ENCODE data around the gene CELF1. TPM values are rescaled to one million over a fixed set of nuclear protein-coding genes. Genes with fewer than 3 reads are reported as not detected.
A peak's percentile ranks its signal among the peaks of the same experiment; 100 is the strongest.

The CELF1 gene
- total and polyA plus RNA-seq, 5 donors from 2014 or later: 30.8 to 124 (median 52.4) TPM

GRCh38 chr11:47498584-47499152, 54.3 kb downstream of the CELF1 start:
- ATAC-seq (ENCODE audit: low read depth in 2 of 2): no peak
- H3K4me1 Mint-ChIP-seq: peaks cover 23 to 52% (median 38%) of the 10 kb centered on the region in 4 donors
- peaks cover 3% of the 10 kb centered on the region for H3K4me1 ChIP-seq (ENCODE audit: control insufficient read depth, insufficient read depth, low read length, poor library complexity, severe bottlenecking)
- no peak overlapping the region for H3K4me3 Mint-ChIP-seq
- no peak for DNase-seq
- H3K27ac Mint-ChIP-seq: no peak overlapping the region
- peaks cover 51% of the 10 kb centered on the region for H3K36me3 ChIP-seq (ENCODE audit: control insufficient read depth, insufficient read depth, low read length)
- H3K9me3 ChIP-seq (ENCODE audit: control insufficient read depth in 2 of 2, low read length in 2 of 2): no peaks in the 10 kb centered on the region
- no peak overlapping the region for H3K4me3 ChIP-seq (ENCODE audit: low read depth, low read length)
- H3K36me3 Mint-ChIP-seq: peaks cover 16% of the 10 kb centered on the region
- no peak overlapping the region for H3K27ac ChIP-seq (ENCODE audit: insufficient read depth, low read length, poor library complexity, severe bottlenecking)
- no peaks in the 10 kb centered on the region for H3K9me3 Mint-ChIP-seq
- H3K27me3 ChIP-seq (ENCODE audit: control insufficient read depth, insufficient read depth, low read length): no peaks in the 10 kb centered on the region
- H3K27me3 Mint-ChIP-seq: no peaks in the 10 kb centered on the region

DNA sequence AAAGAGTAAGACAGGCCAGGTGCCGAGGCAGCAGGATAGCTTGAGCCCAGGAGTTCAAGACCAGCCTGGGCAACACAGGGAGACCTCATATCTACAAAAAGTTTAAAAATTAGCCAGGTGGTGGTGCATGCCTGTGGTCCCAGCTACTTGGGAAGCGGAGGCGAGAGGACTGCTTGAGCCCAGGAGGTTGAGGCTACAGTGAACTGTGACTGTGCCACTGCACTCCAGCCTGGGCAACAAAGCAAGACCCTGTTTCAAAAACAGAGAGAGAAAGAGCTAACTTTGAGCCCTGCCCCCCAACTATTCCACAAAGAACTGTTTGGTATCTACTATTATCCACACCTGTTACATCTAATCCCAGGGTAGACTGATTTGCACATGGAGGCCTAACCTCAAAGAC, 54.8 kb downstream of the CELF1 start:
- no peak for DNase-seq
- Mint-ChIP-seq H3K4me3 (no peak overlapping the region), H3K36me3 (peaks cover 16% of the 10 kb centered on the region), H3K27me3 (no peaks in the 10 kb centered on the region), H3K4me1 (peaks cover 22 to 48% (median 38%) of the 10 kb centered on the region in 4 donors), H3K9me3 (no peaks in the 10 kb centered on the region), H3K27ac (peak overlapping the region in 1 of 3 donors; percentile 74)
- Histone ChIP-seq H3K27me3 (ENCODE audit: control insufficient read depth, insufficient read depth, low read length) (no peaks in the 10 kb centered on the region), H3K4me1 (ENCODE audit: control insufficient read depth, insufficient read depth, low read length, poor library complexity, severe bottlenecking) (peaks cover 3% of the 10 kb centered on the region), H3K4me3 (ENCODE audit: low read depth, low read length) (no peak overlapping the region), H3K9me3 (ENCODE audit: control insufficient read depth in 2 of 2, low read length in 2 of 2) (no peaks in the 10 kb centered on the region), H3K27ac (ENCODE audit: insufficient read depth, low read length, poor library complexity, severe bottlenecking) (no peak overlapping the region), H3K36me3 (ENCODE audit: control insufficient read depth, insufficient read depth, low read length) (peaks cover 51% of the 10 kb centered on the region)
- no peak for ATAC-seq (ENCODE audit: low read depth in 2 of 2)

- H3K9me3 Mint-ChIP-seq: no peaks in the 10 kb centered on the region
- H3K4me3 Mint-ChIP-seq: no peak overlapping the region
- no peak for DNase-seq
- peaks cover 22 to 43% (median 32%) of the 10 kb centered on the region in 4 donors for H3K4me1 Mint-ChIP-seq
- H3K27ac Mint-ChIP-seq: no peak overlapping the region
- Histone ChIP-seq H3K4me1 (ENCODE audit: control insufficient read depth, insufficient read depth, low read length, poor library complexity, severe bottlenecking) (peaks cover 3% of the 10 kb centered on the region), H3K4me3 (ENCODE audit: low read depth, low read length) (no peak overlapping the region), H3K36me3 (ENCODE audit: control insufficient read depth, insufficient read depth, low read length) (peaks cover 51% of the 10 kb centered on the region), H3K27me3 (ENCODE audit: control insufficient read depth, insufficient read depth, low read length) (no peaks in the 10 kb centered on the region), H3K27ac (ENCODE audit: insufficient read depth, low read length, poor library complexity, severe bottlenecking) (no peak overlapping the region), H3K9me3 (ENCODE audit: control insufficient read depth in 2 of 2, low read length in 2 of 2) (no peaks in the 10 kb centered on the region)
- H3K36me3 Mint-ChIP-seq: peaks cover 21% of the 10 kb centered on the region
- no peak for ATAC-seq (ENCODE audit: low read depth in 2 of 2)
- H3K27me3 Mint-ChIP-seq: no peaks in the 10 kb centered on the region
Observed at GRCh38 chr11:47496808-47497207, 56.1 kb downstream of the CELF1 start.

GRCh38 chr11:47495856-47496217, 57.1 kb downstream of the CELF1 start:
- H3K9me3 Mint-ChIP-seq: no peaks in the 10 kb centered on the region
- H3K4me1 Mint-ChIP-seq: peaks cover 22 to 38% (median 31%) of the 10 kb centered on the region in 4 donors
- H3K4me1 ChIP-seq (ENCODE audit: control insufficient read depth, insufficient read depth, low read length, poor library complexity, severe bottlenecking): no peaks in the 10 kb centered on the region
- no peak overlapping the region for H3K4me3 Mint-ChIP-seq
- no peaks in the 10 kb centered on the region for H3K9me3 ChIP-seq (ENCODE audit: control insufficient read depth in 2 of 2, low read length in 2 of 2)
- no peak overlapping the region for H3K27ac Mint-ChIP-seq
- ATAC-seq (ENCODE audit: low read depth in 2 of 2): no peak
- H3K27me3 ChIP-seq (ENCODE audit: control insufficient read depth, insufficient read depth, low read length): no peaks in the 10 kb centered on the region
- no peak overlapping the region for H3K27ac ChIP-seq (ENCODE audit: insufficient read depth, low read length, poor library complexity, severe bottlenecking)
- peaks cover 50% of the 10 kb centered on the region for H3K36me3 ChIP-seq (ENCODE audit: control insufficient read depth, insufficient read depth, low read length)
- peaks cover 18% of the 10 kb centered on the region for H3K36me3 Mint-ChIP-seq
- no peaks in the 10 kb centered on the region for H3K27me3 Mint-ChIP-seq
- no peak for DNase-seq
- no peak overlapping the region for H3K4me3 ChIP-seq (ENCODE audit: low read depth, low read length)

DNA sequence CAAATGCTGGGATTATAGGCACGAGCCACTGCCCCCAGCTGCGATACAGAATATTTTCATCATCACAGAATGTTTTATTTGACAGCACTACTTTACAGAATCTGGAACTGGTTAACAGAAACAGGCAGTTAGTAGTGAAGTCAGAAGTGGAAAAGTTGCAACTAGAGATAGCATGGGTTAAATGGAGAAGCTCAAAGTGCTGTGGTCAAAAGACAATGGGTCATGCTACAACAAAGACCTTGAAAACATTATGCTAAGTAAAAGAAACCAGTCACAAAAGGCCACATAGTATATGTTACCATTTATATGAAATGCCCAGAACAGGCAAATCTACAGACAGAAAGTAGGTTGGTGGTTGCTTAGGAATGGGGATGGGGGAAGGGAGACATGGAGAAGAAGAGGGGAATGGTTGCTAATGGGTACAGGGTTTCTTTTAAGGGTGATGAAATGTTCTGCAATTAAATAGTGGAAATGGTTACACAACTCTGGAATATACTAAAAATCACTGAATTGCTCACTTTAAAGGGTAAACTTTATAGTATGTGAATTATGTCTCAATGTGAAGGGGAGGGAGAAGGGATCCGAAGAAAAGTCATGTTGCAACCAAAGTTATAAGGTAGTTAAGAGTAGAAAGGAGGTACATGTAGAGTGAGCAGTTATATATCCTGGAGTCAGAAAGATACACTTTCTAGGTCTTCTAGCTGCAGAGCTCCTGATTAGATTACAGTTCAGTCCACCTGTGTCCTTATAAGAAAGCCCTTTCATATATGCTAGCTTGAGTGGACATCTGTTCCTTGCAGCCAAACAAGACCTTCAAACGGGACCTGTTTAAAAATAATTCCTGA, 57.7 kb downstream of the CELF1 start:
- Histone ChIP-seq H3K4me1 (ENCODE audit: control insufficient read depth, insufficient read depth, low read length, poor library complexity, severe bottlenecking) (no peaks in the 10 kb centered on the region), H3K36me3 (ENCODE audit: control insufficient read depth, insufficient read depth, low read length) (peaks cover 43% of the 10 kb centered on the region), H3K27me3 (ENCODE audit: control insufficient read depth, insufficient read depth, low read length) (no peaks in the 10 kb centered on the region), H3K27ac (ENCODE audit: insufficient read depth, low read length, poor library complexity, severe bottlenecking) (no peak overlapping the region), H3K9me3 (ENCODE audit: control insufficient read depth in 2 of 2, low read length in 2 of 2) (no peaks in the 10 kb centered on the region), H3K4me3 (ENCODE audit: low read depth, low read length) (no peak overlapping the region)
- no peaks in the 10 kb centered on the region for H3K9me3 Mint-ChIP-seq
- ATAC-seq (ENCODE audit: low read depth in 2 of 2): no peak
- H3K27ac Mint-ChIP-seq: no peak overlapping the region
- H3K4me1 Mint-ChIP-seq: peaks cover 17 to 36% (median 26%) of the 10 kb centered on the region in 4 donors
- no peak overlapping the region for H3K4me3 Mint-ChIP-seq
- no peak for DNase-seq
- peaks cover 12% of the 10 kb centered on the region for H3K36me3 Mint-ChIP-seq
- H3K27me3 Mint-ChIP-seq: no peaks in the 10 kb centered on the region

DNA sequence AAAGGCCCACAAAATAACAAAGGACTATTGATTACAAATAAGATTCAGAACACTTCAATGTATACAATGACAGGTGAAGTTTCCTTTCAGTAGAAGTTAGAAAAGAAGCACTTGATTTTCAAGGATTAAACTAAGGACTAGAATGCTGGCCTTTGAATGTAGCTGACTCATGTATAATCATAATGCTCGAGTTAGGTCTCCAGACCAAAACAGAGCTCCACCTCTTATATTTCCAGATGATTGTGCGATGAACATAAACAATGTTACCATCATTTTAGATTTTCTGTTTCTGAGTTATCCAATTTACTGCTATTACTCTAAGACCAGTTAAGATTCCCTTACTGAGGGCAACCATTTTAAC, 63.6 kb downstream of the CELF1 start:
- no peaks in the 10 kb centered on the region for H3K9me3 Mint-ChIP-seq
- peaks cover 12 to 33% (median 26%) of the 10 kb centered on the region in 4 donors for H3K4me1 Mint-ChIP-seq
- H3K36me3 Mint-ChIP-seq: peaks cover 28% of the 10 kb centered on the region
- Histone ChIP-seq H3K36me3 (ENCODE audit: control insufficient read depth, insufficient read depth, low read length) (peaks cover 55% of the 10 kb centered on the region), H3K9me3 (ENCODE audit: control insufficient read depth in 2 of 2, low read length in 2 of 2) (no peaks in the 10 kb centered on the region), H3K27ac (ENCODE audit: insufficient read depth, low read length, poor library complexity, severe bottlenecking) (no peak overlapping the region), H3K4me3 (ENCODE audit: low read depth, low read length) (no peak overlapping the region), H3K27me3 (ENCODE audit: control insufficient read depth, insufficient read depth, low read length) (no peaks in the 10 kb centered on the region), H3K4me1 (ENCODE audit: control insufficient read depth, insufficient read depth, low read length, poor library complexity, severe bottlenecking) (no peaks in the 10 kb centered on the region)
- H3K27me3 Mint-ChIP-seq: no peaks in the 10 kb centered on the region
- peak overlapping the region; percentile 79 to 82 (median 81) for H3K27ac Mint-ChIP-seq
- H3K4me3 Mint-ChIP-seq: no peak overlapping the region
- DNase-seq (no peak), ATAC-seq (ENCODE audit: low read depth in 2 of 2) (no peak)

GRCh38 chr11:47488674-47489394, 64.1 kb downstream of the CELF1 start:
- H3K36me3 Mint-ChIP-seq: peaks cover 33% of the 10 kb centered on the region
- peaks cover 55% of the 10 kb centered on the region for H3K36me3 ChIP-seq (ENCODE audit: control insufficient read depth, insufficient read depth, low read length)
- H3K4me1 Mint-ChIP-seq: peaks cover 8 to 30% (median 22%) of the 10 kb centered on the region in 4 donors
- H3K27me3 ChIP-seq (ENCODE audit: control insufficient read depth, insufficient read depth, low read length): no peaks in the 10 kb centered on the region
- no peak overlapping the region for H3K4me3 Mint-ChIP-seq
- no peaks in the 10 kb centered on the region for H3K4me1 ChIP-seq (ENCODE audit: control insufficient read depth, insufficient read depth, low read length, poor library complexity, severe bottlenecking)
- no peaks in the 10 kb centered on the region for H3K27me3 Mint-ChIP-seq
- H3K27ac ChIP-seq (ENCODE audit: insufficient read depth, low read length, poor library complexity, severe bottlenecking): no peak overlapping the region
- no peaks in the 10 kb centered on the region for H3K9me3 ChIP-seq (ENCODE audit: control insufficient read depth in 2 of 2, low read length in 2 of 2)
- no peak overlapping the region for H3K4me3 ChIP-seq (ENCODE audit: low read depth, low read length)
- ATAC-seq (ENCODE audit: low read depth in 2 of 2): no peak
- no peaks in the 10 kb centered on the region for H3K9me3 Mint-ChIP-seq
- peak overlapping the region; percentile 32 to 81 (median 79) for H3K27ac Mint-ChIP-seq
- DNase-seq: no peak

Data from CD4-positive, CD25-positive, alpha-beta regulatory T cell (primary cell).